WTC11 (cell line): Measurements from ENCODE around the gene SSR2. TPM values are rescaled to one million over a fixed set of nuclear protein-coding genes. Genes with fewer than 3 reads are reported as not detected.

ENCODE experiments used
- ATAC-seq: fragments of 200-7000 bp; cut with Tn5 transposase; 2 replicates; pipeline ENCODE4 v1.10.0; 2021; ENCODE audit warnings: mild to moderate bottlenecking, moderate library complexity
- CTCF ChIA-PET: fragments of 300-600 bp; sonication (Branson Sonifier 250); formaldehyde crosslinking; loops from one replicate; lab custom pipeline; 2021; ENCODE audit warnings: antibody characterized with exemption; lab: Charles Lee
- POLR2A ChIA-PET: fragments of 350-600 bp; sonication (Branson Sonifier 250); formaldehyde crosslinking; loops from one replicate; lab custom pipeline; 2021; ENCODE audit warnings: antibody characterized with exemption; lab: Charles Lee
- DNase-seq: peaks from one replicate; pipeline ENCODE4 v3.0.0; 2021; ENCODE audit warnings: low spot score
- H3K27ac Mint-ChIP-seq: 2 replicates; pipeline ENCODE4 v1.8.0; 2021; ENCODE audit warnings: mixed read lengths
- H3K27me3 Mint-ChIP-seq: 2 replicates; pipeline ENCODE4 v1.8.0; 2021; ENCODE audit warnings: low read depth, mild to moderate bottlenecking, moderate library complexity, mixed read lengths
- H3K36me3 Mint-ChIP-seq: 2 replicates; pipeline ENCODE4 v1.8.0; 2021; ENCODE audit warnings: mixed read lengths
- H3K4me1 Mint-ChIP-seq: 2 replicates; pipeline ENCODE4 v1.8.0; 2022; ENCODE audit warnings: mixed read lengths
- H3K4me3 Mint-ChIP-seq: 2 replicates; pipeline ENCODE4 v1.8.0; 2021; ENCODE audit warnings: mild to moderate bottlenecking, moderate library complexity, mixed read lengths
- H3K9me3 Mint-ChIP-seq: 2 replicates; pipeline ENCODE4 v1.8.0; 2021; ENCODE audit warnings: mixed read lengths
- ATF2 ChIP-seq: sonication (generic); formaldehyde crosslinking; IDR thresholded peaks from 2 replicates; pipeline ENCODE4 v1.8.1; 2022; ENCODE audit warnings: low read depth, missing genetic modification reagents, borderline replicate concordance
- CBFB ChIP-seq: sonication (generic); formaldehyde crosslinking; IDR thresholded peaks from 2 replicates; pipeline ENCODE4 v1.8.1; 2022; ENCODE audit warnings: mild to moderate bottlenecking, low read depth, missing genetic modification reagents
- FOXK1 ChIP-seq: sonication (generic); formaldehyde crosslinking; IDR thresholded peaks from 2 replicates; pipeline ENCODE4 v1.8.0; 2022; ENCODE audit warnings: mild to moderate bottlenecking, moderate library complexity, missing genetic modification reagents
- HMGXB4 ChIP-seq: sonication (generic); formaldehyde crosslinking; IDR thresholded peaks from 2 replicates; pipeline ENCODE4 v1.8.1; 2023; ENCODE audit warnings: mild to moderate bottlenecking, moderate library complexity, missing genetic modification reagents
- NFATC4 ChIP-seq: fragments of 250-450 bp; sonication (Bioruptor Pico); IDR thresholded peaks from 2 replicates; pipeline ENCODE4 v1.9.0; 2021; ENCODE audit warnings: mild to moderate bottlenecking
- OVOL2 ChIP-seq: fragments of 250-450 bp; sonication (Bioruptor Pico); IDR thresholded peaks from 2 replicates; pipeline ENCODE4 v1.9.0; 2021; ENCODE audit warnings: mild to moderate bottlenecking, borderline replicate concordance
- RORB ChIP-seq: fragments of 250-450 bp; sonication (Bioruptor Pico); IDR thresholded peaks from 2 replicates; pipeline ENCODE4 v1.9.0; 2021; ENCODE audit warnings: mild to moderate bottlenecking
- TCF7 ChIP-seq: sonication (generic); formaldehyde crosslinking; IDR thresholded peaks from 2 replicates; pipeline ENCODE4 v1.8.0; 2022; ENCODE audit warnings: mild to moderate bottlenecking, low read depth, missing genetic modification reagents, moderate library complexity
- TP53 ChIP-seq: sonication (generic); formaldehyde crosslinking; IDR thresholded peaks from 2 replicates; pipeline ENCODE4 v1.8.1; 2023; ENCODE audit warnings: mild to moderate bottlenecking, missing genetic modification reagents
- ZNF232 ChIP-seq: sonication (generic); formaldehyde crosslinking; IDR thresholded peaks from 2 replicates; pipeline ENCODE4 v1.8.0; 2022; ENCODE audit warnings: mild to moderate bottlenecking, missing genetic modification reagents
- ZNF416 ChIP-seq: fragments of 250-450 bp; sonication (Bioruptor Pico); IDR thresholded peaks from 2 replicates; pipeline ENCODE4 v1.9.0; 2021; ENCODE audit warnings: mild to moderate bottlenecking, inconsistent platforms
- ZNF423 ChIP-seq: fragments of 250-450 bp; sonication (Bioruptor Pico); IDR thresholded peaks from 2 replicates; pipeline ENCODE4 v2.1.2; 2022; ENCODE audit warnings: mild to moderate bottlenecking, moderate library complexity
- total RNA-seq: library from RNA; stranded (reverse); gene quantifications from 3 replicates; pipeline ENCODE4 v1.2.3, GENCODE V29; 2021
- TF ChIP-seq, protein P1 (sequence below): sonication (generic); formaldehyde crosslinking; conservative IDR thresholded peaks from 2 replicates; pipeline ENCODE4 v1.8.1; 2023; ENCODE audit warnings: mild to moderate bottlenecking, low read depth, missing genetic modification reagents, moderate library complexity
- TF ChIP-seq, protein P2 (sequence below): fragments of 250-450 bp; sonication (Bioruptor Pico); IDR thresholded peaks from 2 replicates; pipeline ENCODE4 v1.9.0; 2021; ENCODE audit warnings: mild to moderate bottlenecking, borderline replicate concordance
- TF ChIP-seq, protein P3 (sequence below): sonication (generic); formaldehyde crosslinking; IDR thresholded peaks from 2 replicates; pipeline ENCODE4 v1.8.0; 2022; ENCODE audit warnings: mild to moderate bottlenecking, missing genetic modification reagents
- TF ChIP-seq, protein P4 (sequence below): fragments of 250-450 bp; sonication (Bioruptor Pico); conservative IDR thresholded peaks from 2 replicates; pipeline ENCODE4 v1.9.0; 2021; ENCODE audit warnings: mild to moderate bottlenecking
- TF ChIP-seq, protein P5 (sequence below): sonication (generic); formaldehyde crosslinking; IDR thresholded peaks from 2 replicates; pipeline ENCODE4 v1.8.1; 2023; ENCODE audit warnings: mild to moderate bottlenecking, missing genetic modification reagents, borderline replicate concordance

Gene SSR2
- total RNA-seq, 1 experiment from 2014 or later, result 175 TPM

DNA sequence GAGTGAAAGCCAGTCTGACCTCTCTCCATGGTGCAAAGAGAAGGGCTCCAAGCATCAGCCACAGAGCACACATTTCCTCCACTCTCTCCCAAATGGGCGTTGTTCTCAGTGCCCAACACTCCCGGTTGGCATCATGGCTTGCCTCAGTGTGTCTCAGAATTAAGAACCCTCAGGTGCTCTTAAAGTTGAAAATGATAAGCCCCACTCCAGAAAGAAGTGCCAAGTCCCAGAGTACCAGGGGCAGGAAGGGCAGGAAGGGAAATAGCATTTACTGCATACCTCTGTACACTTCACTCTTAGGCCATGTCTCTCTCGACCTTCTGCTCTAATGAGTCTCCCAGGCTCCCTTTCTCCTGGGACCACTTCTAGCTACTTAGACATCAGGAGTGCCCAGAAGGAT lies 27.2 kb downstream of the SSR2 start (continued):
- TF ChIP-seq, protein P1, sequence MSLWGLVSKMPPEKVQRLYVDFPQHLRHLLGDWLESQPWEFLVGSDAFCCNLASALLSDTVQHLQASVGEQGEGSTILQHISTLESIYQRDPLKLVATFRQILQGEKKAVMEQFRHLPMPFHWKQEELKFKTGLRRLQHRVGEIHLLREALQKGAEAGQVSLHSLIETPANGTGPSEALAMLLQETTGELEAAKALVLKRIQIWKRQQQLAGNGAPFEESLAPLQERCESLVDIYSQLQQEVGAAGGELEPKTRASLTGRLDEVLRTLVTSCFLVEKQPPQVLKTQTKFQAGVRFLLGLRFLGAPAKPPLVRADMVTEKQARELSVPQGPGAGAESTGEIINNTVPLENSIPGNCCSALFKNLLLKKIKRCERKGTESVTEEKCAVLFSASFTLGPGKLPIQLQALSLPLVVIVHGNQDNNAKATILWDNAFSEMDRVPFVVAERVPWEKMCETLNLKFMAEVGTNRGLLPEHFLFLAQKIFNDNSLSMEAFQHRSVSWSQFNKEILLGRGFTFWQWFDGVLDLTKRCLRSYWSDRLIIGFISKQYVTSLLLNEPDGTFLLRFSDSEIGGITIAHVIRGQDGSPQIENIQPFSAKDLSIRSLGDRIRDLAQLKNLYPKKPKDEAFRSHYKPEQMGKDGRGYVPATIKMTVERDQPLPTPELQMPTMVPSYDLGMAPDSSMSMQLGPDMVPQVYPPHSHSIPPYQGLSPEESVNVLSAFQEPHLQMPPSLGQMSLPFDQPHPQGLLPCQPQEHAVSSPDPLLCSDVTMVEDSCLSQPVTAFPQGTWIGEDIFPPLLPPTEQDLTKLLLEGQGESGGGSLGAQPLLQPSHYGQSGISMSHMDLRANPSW (CRISPR knock-in tag), result no peak
- TF ChIP-seq, protein P2, sequence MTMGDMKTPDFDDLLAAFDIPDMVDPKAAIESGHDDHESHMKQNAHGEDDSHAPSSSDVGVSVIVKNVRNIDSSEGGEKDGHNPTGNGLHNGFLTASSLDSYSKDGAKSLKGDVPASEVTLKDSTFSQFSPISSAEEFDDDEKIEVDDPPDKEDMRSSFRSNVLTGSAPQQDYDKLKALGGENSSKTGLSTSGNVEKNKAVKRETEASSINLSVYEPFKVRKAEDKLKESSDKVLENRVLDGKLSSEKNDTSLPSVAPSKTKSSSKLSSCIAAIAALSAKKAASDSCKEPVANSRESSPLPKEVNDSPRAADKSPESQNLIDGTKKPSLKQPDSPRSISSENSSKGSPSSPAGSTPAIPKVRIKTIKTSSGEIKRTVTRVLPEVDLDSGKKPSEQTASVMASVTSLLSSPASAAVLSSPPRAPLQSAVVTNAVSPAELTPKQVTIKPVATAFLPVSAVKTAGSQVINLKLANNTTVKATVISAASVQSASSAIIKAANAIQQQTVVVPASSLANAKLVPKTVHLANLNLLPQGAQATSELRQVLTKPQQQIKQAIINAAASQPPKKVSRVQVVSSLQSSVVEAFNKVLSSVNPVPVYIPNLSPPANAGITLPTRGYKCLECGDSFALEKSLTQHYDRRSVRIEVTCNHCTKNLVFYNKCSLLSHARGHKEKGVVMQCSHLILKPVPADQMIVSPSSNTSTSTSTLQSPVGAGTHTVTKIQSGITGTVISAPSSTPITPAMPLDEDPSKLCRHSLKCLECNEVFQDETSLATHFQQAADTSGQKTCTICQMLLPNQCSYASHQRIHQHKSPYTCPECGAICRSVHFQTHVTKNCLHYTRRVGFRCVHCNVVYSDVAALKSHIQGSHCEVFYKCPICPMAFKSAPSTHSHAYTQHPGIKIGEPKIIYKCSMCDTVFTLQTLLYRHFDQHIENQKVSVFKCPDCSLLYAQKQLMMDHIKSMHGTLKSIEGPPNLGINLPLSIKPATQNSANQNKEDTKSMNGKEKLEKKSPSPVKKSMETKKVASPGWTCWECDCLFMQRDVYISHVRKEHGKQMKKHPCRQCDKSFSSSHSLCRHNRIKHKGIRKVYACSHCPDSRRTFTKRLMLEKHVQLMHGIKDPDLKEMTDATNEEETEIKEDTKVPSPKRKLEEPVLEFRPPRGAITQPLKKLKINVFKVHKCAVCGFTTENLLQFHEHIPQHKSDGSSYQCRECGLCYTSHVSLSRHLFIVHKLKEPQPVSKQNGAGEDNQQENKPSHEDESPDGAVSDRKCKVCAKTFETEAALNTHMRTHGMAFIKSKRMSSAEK (CRISPR knock-in tag), result no peak
- TF ChIP-seq RORB (no peak), CBFB (CRISPR knock-in tag) (no peak), TCF7 (CRISPR knock-in tag) (no peak), ATF2 (CRISPR knock-in tag) (no peak), NFATC4 (no peak), ZNF232 (no peak), OVOL2 (no peak), ZNF423 (CRISPR knock-in tag) (no peak)
- TF ChIP-seq, protein P3, sequence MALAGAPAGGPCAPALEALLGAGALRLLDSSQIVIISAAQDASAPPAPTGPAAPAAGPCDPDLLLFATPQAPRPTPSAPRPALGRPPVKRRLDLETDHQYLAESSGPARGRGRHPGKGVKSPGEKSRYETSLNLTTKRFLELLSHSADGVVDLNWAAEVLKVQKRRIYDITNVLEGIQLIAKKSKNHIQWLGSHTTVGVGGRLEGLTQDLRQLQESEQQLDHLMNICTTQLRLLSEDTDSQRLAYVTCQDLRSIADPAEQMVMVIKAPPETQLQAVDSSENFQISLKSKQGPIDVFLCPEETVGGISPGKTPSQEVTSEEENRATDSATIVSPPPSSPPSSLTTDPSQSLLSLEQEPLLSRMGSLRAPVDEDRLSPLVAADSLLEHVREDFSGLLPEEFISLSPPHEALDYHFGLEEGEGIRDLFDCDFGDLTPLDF, result no peak
- TF ChIP-seq, protein P4, sequence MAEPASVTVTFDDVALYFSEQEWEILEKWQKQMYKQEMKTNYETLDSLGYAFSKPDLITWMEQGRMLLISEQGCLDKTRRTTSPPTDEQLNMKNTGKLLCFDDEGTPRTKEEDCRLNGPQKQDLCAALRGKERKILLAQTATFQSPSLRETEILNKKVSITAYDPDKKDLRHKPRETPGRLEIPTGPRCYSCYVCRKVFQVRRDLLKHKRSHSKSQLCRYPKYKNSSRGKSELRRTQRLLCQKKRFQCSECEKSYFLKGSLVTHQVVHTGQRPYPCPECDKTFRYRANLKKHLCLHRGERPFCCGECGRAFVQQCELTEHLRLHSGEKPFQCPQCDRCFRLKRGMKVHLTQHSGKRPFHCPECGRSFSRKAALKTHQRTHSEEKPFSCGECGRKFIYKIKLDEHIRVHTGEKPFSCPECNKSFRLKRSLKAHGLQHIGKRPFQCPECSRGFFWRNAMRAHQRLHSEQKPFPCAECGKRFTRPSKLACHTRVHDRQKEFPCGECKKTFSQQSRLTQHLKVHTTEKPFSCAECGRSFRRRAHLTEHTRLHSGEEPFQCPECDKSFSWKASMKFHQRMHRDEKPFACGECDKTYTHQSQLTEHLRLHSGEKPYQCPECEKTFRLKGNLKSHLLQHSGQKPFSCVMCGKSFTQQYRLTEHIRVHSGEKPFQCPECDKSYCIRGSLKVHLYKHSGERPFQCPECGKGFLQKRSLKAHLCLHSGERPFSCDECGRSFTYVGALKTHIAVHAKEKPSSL, result no peak

GRCh38 chr1:155990005-155990739 lies 30.6 kb downstream of the SSR2 start:
- DNase-seq (no peak), ATAC-seq (no peak)
- Mint-ChIP-seq H3K27ac (no peak overlapping the region), H3K4me1 (peaks cover 23% of the 10 kb centered on the region), H3K4me3 (no peak overlapping the region), H3K27me3 (no peaks in the 10 kb centered on the region; the same call in 1 of the 2 replicates), H3K36me3 (peaks cover 6% of the 10 kb centered on the region), H3K9me3 (peaks cover 15% of the 10 kb centered on the region)
- CTCF ChIA-PET, result interaction anchor here (0.5 to 4.8 kb wide), 51 partner anchors 9 to 1878 kb away, joined by 3 to 122 read pairs (median 5); partner anchors contain the start of genes ARHGEF2, GON4L, KHDC4 and MEX3A
- POLR2A ChIA-PET, result interaction anchor here (1.0 kb wide), 3 partner anchors 12 to 22 kb away, joined by 3 to 9 read pairs (median 4); partner anchors contain the start of gene ARHGEF2
- TF ChIP-seq, protein P5, sequence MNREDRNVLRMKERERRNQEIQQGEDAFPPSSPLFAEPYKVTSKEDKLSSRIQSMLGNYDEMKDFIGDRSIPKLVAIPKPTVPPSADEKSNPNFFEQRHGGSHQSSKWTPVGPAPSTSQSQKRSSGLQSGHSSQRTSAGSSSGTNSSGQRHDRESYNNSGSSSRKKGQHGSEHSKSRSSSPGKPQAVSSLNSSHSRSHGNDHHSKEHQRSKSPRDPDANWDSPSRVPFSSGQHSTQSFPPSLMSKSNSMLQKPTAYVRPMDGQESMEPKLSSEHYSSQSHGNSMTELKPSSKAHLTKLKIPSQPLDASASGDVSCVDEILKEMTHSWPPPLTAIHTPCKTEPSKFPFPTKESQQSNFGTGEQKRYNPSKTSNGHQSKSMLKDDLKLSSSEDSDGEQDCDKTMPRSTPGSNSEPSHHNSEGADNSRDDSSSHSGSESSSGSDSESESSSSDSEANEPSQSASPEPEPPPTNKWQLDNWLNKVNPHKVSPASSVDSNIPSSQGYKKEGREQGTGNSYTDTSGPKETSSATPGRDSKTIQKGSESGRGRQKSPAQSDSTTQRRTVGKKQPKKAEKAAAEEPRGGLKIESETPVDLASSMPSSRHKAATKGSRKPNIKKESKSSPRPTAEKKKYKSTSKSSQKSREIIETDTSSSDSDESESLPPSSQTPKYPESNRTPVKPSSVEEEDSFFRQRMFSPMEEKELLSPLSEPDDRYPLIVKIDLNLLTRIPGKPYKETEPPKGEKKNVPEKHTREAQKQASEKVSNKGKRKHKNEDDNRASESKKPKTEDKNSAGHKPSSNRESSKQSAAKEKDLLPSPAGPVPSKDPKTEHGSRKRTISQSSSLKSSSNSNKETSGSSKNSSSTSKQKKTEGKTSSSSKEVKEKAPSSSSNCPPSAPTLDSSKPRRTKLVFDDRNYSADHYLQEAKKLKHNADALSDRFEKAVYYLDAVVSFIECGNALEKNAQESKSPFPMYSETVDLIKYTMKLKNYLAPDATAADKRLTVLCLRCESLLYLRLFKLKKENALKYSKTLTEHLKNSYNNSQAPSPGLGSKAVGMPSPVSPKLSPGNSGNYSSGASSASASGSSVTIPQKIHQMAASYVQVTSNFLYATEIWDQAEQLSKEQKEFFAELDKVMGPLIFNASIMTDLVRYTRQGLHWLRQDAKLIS (CRISPR knock-in tag), result no peak
- no peak for TF ChIP-seq ZNF416 (CRISPR knock-in tag)
- no peak for TF ChIP-seq FOXK1 (CRISPR knock-in tag)
- no peak for TF ChIP-seq HMGXB4
- no peak for TF ChIP-seq TP53 (CRISPR knock-in tag)
